KG1 (cell line): Measurements from ENCODE around the gene ARL15.
"Not testable (repeated sequence)": the region's sequence is repeated elsewhere in the genome, so short reads cannot be mapped to it uniquely, and the experiment has no call there.

Experiments
- DNase-seq: peaks from one replicate; lab custom pipeline; 2025; lab: John Stamatoyannopoulos, UW

Gene ARL15

GRCh38 chr5:54310433-54311175, at the start of gene ARL15:
Gene ARL15, minus strand, starts transcription at chr5:54310573.
- DNase-seq, result peak; percentile 91

GRCh38 chr5:54360089-54360488, 49.7 kb upstream of the ARL15 start:
- no peak for DNase-seq

- no peak for DNase-seq
Observed at GRCh38 chr5:54357408-54358058, 47.2 kb upstream of the ARL15 start.

GRCh38 chr5:54353933-54354564, 43.7 kb upstream of the ARL15 start:
- DNase-seq, result not testable (repeated sequence)

- not testable (repeated sequence) for DNase-seq
Observed at GRCh38 chr5:54352580-54352979, 42.2 kb upstream of the ARL15 start.

- no peak for DNase-seq
Observed at GRCh38 chr5:54347221-54347865, 37.0 kb upstream of the ARL15 start.

GRCh38 chr5:54344653-54345052, 34.3 kb upstream of the ARL15 start:
- DNase-seq, result no peak

- no peak for DNase-seq
Observed at GRCh38 chr5:54341971-54342370, 31.6 kb upstream of the ARL15 start.

- DNase-seq, result no peak
Observed at GRCh38 chr5:54337523-54337922, 27.1 kb upstream of the ARL15 start.

- DNase-seq, result no peak
Observed at GRCh38 chr5:54332720-54333119, 22.3 kb upstream of the ARL15 start.

- no peak for DNase-seq
Observed at GRCh38 chr5:54329731-54330709, 19.6 kb upstream of the ARL15 start.

- no peak for DNase-seq
Observed at GRCh38 chr5:54326662-54327270, 16.4 kb upstream of the ARL15 start.

GRCh38 chr5:54325610-54326311, 15.4 kb upstream of the ARL15 start:
- no peak for DNase-seq

GRCh38 chr5:54325272-54325609, 14.9 kb upstream of the ARL15 start:
- DNase-seq, result no peak

GRCh38 chr5:54324651-54325271, 14.4 kb upstream of the ARL15 start:
- DNase-seq, result no peak

- DNase-seq, result no peak
Observed at GRCh38 chr5:54323495-54323894, 13.1 kb upstream of the ARL15 start.

GRCh38 chr5:54320256-54320655, 9.9 kb upstream of the ARL15 start:
- no peak for DNase-seq

GRCh38 chr5:54317511-54318260, 7.3 kb upstream of the ARL15 start:
- no peak for DNase-seq
